Suprapubic skin (tissue), 4 donors: ENCODE measurements around the gene CLEC2B.

Experiments used
- EP300 ChIP-seq: sonication (generic); formaldehyde crosslinking; IDR thresholded peaks from one replicate; pipeline ENCODE4 v1.6.1; 2017; ENCODE audit warnings: antibody characterized with exemption
- POLR2AphosphoS5 ChIP-seq, 3 donors: sonication (generic); formaldehyde crosslinking; IDR thresholded peaks; one replicate each; pipeline ENCODE4 v1.6.1; 2017; ENCODE audit warnings: antibody characterized with exemption in 3 of 3
- TF ChIP-seq, protein P1 (sequence below), 2 donors: fragments of 200-600 bp in 1 of 2; fragments of 450-650 bp in 1 of 2; sonication (generic) in 1 of 2; IDR thresholded peaks; one replicate each; pipeline ENCODE4 v1.5.1; 2016 to 2019; ENCODE audit warnings: antibody characterized with exemption in 2 of 2, mild to moderate bottlenecking in 1 of 2, moderate library complexity in 1 of 2

DNA sequence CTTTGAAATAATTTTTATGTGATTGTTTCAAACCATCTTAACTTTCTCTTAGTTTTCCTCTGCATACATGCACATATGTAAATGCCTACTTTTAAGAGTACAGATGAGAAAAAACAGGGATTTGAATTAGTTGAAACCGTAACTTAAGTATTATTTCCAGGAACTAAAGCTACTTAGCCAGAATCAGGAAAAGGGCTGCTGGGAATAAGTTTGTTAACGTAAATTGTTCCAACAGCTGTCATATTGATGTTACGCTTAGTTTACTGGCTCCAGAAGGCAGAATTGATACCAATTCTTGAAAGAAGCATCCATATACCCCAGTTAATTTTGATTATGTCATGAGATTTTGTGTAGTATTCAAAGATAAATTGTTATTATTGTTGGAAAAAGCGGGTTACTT lies 59.8 kb downstream of the CLEC2B start:
- TF ChIP-seq EP300 (no peak), POLR2AphosphoS5 (IDR thresholded peaks at IDR 0.05) (no peak)
- TF ChIP-seq, protein P1, sequence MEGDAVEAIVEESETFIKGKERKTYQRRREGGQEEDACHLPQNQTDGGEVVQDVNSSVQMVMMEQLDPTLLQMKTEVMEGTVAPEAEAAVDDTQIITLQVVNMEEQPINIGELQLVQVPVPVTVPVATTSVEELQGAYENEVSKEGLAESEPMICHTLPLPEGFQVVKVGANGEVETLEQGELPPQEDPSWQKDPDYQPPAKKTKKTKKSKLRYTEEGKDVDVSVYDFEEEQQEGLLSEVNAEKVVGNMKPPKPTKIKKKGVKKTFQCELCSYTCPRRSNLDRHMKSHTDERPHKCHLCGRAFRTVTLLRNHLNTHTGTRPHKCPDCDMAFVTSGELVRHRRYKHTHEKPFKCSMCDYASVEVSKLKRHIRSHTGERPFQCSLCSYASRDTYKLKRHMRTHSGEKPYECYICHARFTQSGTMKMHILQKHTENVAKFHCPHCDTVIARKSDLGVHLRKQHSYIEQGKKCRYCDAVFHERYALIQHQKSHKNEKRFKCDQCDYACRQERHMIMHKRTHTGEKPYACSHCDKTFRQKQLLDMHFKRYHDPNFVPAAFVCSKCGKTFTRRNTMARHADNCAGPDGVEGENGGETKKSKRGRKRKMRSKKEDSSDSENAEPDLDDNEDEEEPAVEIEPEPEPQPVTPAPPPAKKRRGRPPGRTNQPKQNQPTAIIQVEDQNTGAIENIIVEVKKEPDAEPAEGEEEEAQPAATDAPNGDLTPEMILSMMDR (IDR thresholded peaks at IDR 0.05), result no peak
